HL-60/S4 treated with phorbol 12-myristate 13-acetate at 8.2 ng/mL for 4 days and 3 days (cell line): ENCODE measurements around the gene PITHD1.
"Not testable (repeated sequence)": the region's sequence is repeated elsewhere in the genome, so short reads cannot be mapped to it uniquely, and the experiment has no call there.

ENCODE experiments used
- in situ Hi-C: fragments of 300-500 bp; cut with MboI; formaldehyde crosslinking; loops from 2 replicates; pipeline ENCODE4 v1.15.0; 2022; ENCODE audit warnings: low sequenced_read_pairs

The PITHD1 gene, protein sequence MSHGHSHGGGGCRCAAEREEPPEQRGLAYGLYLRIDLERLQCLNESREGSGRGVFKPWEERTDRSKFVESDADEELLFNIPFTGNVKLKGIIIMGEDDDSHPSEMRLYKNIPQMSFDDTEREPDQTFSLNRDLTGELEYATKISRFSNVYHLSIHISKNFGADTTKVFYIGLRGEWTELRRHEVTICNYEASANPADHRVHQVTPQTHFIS

DNA sequence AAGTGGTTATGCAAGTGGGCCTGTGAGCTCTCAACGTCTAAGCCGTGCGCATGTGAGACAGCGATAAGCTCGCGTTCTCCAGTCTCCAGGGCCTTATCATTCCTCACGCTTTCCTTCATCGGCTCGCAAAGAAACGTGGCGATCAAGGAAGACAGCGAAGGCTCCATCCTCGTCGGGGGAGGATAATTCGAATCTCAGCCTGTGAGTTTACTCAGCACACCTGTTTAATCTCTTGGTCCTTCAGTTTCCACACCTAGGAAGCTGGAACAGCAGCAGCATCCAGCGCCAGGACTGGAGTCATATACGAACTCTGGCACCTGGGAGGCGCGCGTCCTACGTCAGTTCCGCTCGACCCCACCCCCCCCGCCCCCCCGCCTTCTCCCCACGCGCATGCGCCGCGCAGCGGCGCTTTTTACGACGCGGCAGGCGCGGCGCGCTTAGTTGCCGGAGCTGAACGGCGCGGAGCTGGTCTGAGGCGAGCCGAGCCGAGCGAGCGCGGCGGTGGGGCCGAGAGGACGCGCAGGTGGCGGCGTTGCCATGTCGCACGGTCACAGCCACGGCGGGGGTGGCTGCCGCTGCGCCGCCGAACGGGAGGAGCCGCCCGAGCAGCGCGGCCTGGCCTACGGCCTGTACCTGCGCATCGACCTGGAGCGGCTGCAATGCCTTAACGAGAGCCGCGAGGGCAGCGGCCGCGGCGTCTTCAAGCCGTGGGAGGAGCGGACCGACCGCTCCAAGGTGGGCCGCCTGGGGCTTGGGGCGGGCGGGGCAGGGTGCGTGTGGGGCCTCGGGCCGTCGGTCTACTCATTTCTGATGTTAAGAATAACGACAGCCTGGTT, at the start of gene PITHD1:
Gene PITHD1, plus strand, starts transcription at position 440 of the 836 bp plus-strand sequence. Its CDS starts 98 bp downstream, at position 538.
- in situ Hi-C loops: no loop called here

DNA sequence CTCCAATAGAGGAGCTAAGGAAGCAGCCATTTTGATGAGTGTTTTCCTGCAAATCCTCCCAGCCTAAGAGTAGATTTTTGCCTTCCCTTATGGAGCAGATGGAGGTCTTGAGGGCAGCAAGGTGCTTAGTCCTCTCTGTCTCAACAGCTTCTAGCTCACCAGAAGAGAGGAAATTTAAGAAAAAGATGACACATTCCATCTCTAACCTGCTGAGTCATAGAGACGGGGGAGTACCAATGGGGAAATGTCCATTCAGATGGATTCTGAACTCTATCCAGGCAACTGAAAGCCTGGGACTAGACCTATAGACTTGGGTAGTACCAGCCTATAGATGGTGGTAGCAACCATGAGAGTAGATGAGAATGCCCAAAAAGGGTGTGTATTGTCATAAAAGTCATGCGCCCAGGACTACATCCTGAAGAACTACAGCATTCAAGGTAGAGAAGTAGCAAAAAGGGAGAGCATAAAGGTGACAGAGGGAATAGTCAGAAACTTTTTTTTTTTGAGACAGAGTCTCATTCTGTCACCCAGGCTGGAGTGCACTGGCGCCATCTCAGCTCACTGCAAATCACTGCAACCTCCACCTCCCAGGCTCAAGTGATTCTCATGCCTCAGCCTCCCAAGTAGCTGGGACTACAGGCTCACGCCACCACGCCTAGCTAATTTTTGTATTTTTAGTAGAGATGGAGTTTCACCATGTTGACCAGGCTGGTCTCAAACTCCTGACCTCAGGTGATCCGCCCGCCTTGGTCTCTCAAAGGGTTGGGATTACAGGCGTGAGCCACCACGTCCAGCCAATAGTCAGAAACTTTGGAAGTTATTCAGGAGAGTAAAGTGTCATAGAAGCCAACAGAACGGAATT, 45.6 kb upstream of the PITHD1 start:
- in situ Hi-C loops: no loop called here

DNA sequence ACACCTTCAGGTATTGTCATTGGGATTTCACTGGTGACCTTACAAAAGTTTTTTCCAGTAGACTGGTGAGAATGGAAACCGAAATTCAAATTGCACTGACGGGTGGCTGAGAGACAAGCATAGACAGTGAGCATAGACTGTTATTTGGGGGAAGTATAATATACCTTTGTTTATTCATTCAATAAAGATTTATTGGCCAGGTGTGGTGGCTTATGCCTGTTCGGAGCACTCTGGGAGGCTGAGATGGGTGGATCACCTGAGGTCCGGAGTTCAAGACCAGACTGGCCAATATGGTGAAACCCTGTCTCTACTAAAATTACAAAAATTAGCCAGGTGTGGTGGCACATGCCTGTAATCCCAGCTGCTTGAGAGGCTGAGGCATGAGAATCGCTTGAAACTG, 44.9 kb upstream of the PITHD1 start:
- in situ Hi-C loops: not testable (repeated sequence)

DNA sequence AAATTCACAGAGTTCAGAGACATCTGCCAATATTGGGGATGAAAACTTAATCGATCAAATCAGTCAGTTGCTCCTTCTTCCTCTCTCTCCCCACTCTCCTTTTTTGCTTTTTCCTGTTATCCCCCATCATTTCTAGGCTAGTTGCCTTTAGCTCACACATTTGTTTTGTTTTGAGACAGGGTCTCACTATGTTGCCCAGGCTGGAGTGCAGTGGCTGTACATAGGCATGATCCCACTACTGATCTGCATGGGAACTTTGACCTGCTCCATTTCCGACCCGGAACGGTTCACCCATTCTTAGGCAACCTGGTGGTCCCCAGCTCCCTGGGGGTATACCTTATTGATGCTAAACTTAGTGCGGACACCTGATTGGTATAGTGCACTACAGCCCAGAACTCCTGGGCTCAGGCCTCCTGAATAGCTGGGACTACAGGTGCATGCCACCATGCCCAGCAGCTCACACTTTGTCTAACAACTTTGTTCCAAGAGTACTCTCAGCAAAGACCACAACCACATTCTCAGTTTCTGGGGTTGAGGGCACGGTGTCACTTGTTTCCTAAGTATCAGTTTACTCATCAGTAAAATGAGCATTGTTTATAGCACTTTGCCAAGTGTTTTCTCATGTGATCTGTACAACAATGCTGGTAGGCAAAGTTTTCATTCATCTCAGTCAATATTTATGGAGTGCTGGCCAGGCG, 41.6 kb upstream of the PITHD1 start:
- in situ Hi-C loops: no loop called here

DNA sequence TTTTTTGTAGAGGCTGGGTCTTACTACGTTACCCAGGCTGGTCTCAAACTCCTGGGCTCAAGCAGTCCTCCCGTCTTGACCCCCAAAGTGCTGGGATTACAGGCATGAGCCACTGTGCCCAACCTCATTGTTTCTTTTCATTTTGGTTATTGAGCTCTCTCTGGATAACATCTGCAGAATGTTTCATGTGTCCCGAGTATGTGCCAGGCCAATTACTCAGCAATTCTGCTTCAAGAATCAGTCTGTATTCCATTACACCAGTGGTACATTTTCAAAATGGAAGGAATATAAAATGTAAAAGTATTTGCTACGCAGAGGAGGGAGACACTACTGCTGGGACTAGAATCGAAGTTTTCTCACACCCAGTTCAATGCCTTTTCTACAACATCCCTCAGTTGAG, 36.6 kb upstream of the PITHD1 start:
- in situ Hi-C loops: no loop called here

DNA sequence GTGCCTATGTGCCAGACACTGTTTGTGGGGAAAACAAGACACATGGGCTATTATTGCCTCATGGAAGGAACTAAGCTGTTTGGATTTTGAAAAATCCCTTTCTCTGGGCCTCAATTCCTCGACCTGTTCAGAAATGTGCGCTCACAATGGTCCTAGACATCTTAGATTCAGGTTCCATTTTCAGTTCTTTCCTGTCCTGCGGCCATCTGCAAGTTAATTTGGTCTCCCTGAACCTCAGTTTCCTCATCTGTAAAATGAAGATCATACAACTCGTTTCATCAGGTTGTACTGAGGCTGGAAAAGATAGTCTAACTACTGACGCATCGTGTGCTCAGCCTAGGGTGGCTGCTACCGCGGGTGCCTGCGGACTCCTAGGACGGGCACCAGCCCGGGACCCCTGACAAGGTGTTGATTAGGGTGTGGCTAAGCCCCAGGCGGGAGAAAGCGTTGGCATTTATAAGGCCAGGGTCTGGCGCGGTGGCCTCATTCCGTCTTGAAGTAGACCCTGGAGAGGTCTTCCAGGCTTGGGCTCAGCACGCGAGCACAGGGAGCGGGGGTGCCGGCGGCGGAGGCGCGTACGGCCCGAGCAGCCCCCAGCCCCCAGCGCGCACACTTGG, 35.4 kb upstream of the PITHD1 start:
- in situ Hi-C loops: no loop called here

DNA sequence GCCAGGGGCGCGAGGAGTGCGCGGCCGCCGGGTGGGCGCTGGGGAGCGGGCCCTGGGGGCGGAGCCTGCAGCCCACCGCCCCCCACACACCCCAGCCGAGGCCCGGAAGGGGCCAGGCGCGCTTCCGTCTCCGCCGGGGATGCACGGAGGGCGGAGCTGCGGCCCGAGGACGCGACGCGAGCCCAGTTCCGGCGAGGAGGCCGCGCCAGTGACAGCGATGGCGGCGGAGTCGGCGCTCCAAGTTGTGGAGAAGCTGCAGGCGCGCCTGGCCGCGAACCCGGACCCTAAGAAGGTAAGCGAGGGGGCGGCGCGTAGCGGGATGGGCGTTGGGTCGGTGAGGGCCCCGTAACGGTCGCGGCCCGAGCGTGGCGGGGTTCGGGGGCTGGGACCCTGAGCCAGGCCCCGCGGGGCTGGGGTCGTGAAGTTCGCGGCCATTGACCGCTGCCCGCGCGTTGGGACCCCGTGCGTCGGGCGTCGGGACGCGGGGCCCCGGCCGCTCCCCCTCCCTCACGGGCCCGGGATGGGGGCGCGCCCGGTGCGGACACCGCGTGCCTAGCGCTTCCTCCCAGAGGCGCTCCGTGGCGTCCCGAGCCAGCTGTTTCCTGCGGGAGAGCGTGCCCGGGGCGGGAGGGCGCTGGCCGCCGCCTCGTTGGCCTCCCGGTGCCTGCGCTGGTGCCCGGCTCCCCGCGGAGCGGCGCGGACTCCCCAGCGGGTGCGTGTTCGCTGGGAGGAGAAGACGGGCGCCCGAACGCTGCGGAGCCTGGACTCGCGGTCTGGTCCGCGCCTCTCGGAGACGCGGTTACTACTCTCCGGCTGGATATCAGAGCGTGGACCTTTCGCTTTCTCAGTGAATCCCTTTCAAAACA, 34.7 kb upstream of the PITHD1 start, which contains the start of gene ELOA:
Gene ELOA, plus strand, starts transcription at position 185 of the 866 bp plus-strand sequence. Its CDS starts 33 bp downstream, at position 218.
- in situ Hi-C loops: no loop called here

DNA sequence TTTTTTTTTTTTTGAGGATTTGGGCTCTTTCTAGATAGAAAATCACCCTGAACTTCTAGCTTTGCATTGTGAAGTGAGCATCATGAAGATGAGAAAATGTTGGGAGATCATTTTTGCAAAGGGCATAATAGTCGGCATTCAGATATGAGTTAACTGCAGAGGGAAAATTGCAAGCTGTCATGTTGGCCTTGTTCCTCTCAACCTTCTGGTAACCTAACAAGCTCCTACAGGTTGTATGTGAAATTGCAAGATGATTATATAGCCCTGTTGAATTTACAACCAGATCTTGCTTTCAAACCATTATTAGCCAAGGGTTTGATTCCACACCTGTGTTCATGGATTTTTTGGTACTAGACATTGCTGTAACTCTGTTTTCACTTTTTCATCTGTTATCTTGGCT, 32.7 kb upstream of the PITHD1 start:
- in situ Hi-C loops: no loop called here

DNA sequence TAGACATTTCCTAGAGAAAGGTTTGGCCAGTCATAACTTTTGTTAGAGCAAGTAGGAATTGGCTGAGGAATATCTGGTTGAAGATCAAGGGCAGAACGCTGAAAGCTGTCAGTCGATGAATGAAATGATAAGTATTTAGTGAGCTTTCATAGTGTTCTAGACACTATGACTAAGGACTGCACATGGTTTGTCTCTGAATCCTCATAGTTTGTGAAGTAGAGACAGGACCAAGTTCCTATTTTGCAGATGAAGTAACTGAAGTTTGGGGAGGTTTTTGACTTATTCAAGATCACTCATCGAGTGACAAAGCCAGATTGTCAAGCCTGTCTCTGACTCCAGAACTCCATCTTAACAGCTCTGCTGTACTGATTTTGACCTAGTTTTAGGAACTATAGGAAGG, 30.2 kb upstream of the PITHD1 start:
- in situ Hi-C loops: no loop called here

DNA sequence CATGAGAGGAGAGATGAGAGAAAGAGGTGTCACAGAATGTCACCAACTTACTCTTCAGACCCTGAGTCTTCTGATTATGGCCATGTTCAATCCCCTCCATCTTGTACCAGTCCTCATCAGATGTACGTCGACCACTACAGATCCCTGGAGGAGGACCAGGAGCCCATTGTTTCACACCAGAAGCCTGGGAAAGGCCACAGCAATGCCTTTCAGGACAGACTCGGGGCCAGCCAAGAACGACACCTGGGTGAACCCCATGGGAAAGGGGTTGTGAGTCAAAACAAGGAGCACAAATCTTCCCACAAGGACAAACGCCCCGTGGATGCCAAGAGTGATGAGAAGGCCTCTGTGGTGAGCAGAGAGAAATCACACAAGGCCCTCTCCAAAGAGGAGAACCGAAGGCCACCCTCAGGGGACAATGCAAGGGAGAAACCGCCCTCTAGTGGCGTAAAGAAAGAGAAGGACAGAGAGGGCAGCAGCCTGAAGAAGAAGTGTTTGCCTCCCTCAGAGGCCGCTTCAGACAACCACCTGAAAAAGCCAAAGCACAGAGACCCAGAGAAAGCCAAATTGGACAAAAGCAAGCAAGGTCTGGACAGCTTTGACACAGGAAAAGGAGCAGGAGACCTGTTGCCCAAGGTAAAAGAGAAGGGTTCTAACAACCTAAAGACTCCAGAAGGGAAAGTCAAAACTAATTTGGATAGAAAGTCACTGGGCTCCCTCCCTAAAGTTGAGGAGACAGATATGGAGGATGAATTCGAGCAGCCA, 27.0 kb upstream of the PITHD1 start:
- in situ Hi-C loops: no loop called here

DNA sequence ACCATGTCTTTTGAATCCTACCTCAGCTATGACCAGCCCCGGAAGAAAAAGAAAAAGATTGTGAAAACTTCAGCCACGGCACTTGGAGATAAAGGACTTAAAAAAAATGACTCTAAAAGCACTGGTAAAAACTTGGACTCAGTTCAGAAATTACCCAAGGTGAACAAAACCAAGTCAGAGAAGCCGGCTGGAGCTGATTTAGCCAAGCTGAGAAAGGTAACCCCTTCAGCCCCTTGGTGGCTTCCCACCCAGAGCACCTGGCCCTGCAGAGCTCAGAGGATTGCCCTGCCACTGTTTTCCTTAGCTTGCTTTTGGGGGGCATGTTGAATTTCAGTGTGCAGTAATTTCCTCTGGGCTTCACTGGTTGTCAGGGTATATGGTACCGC, 26.4 kb upstream of the PITHD1 start:
- in situ Hi-C loops: no loop called here

DNA sequence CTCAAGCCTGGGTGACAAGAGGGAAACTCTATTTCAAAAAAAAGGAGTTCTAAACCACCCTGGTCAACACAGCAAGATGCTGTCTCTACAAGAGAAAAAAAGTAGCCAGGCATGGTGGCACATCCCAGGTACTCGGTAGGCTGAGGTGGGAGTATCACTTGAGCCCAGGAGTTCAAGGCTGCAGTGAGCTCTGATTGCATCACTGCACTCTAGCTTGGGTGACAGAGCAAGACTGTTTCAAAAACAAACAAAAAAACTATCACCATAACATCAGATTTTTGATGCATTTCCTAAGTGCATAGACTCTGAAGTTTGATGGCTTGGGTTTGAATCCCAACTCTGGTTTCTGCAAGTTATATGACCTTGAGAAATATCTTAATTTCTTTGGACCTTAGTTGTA, 25.3 kb upstream of the PITHD1 start:
- in situ Hi-C loops: no loop called here

DNA sequence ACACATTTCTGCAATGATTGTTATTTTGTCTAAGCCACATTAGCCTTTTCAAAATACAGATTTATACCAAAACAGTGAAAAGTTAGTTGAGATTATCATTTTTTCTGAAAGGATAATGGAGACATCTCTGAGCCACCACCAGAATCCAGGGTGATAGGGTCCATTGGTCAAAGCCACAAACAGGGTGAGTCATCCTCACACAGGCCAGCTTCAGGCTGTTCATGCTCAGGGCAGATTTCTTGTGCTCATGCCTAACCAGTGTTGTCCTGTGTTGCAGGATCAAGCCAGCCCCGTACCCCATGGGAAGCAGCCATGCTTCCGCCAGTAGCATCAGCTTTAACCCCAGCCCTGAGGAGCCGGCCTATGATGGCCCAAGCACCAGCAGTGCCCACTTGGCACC, 21.5 kb upstream of the PITHD1 start:
- in situ Hi-C loops: no loop called here

DNA sequence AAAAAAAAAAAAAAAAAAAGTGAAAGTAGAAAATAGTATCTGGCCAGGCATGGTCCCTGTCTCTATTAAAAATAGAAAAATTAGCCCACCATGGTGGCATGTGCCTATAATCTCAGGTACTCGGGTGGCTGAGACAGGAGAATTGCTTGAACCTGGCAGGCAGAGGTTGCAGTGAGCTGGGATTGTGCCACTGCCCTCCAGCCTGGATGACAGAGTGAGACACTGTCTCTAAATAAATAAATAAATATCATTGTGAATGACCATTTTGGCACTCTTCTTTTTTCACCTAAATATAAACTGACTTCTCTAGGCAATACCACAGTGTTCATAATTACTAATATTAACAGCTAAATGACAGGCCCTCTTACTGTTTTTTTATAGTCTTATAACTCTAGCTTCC, 20.4 kb upstream of the PITHD1 start:
- in situ Hi-C loops: no loop called here

DNA sequence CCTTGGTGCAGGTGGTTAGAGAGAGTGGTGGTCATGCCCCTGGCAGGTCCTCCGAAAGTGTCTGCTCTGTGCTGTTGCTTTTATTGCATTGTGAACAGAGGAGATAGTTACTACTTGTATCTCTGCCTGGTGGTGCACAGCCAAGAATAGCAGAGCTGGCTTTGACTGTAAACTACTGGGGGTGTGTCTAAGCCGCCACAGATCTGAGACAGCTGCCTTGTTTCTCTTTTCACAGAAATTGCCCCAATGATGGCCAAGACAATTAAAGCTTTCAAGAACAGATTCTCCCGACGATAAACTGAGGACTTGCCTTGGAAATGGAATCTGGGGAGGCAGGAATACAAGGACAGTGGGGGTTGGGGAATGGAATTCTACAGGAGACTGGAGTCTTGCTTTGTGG, 18.9 kb upstream of the PITHD1 start:
- in situ Hi-C loops: no loop called here

DNA sequence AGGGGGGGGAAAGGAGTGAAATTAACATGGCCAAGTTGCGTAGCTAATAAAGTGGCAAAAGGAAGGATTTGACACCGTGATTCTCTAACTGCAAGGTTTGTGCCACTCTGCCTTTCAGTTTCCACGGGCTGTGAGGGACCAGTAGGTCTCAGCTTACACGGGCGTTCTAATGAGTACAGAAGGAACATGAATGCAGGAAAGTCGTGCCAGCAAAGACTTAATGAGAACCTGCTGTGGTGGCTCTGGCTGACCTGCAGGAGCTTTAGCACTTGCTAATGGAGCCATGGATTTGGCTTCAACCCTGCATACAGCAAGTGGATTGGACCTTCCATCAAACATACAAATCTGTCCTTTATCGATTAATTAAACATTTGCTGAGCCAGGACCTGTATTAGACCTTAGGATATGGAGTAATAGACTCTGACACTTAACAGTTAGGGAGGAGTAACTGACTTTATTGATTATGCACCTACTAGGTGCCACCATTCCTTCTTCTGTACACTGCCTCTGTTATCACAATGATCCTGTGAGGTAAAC, 15.1 kb upstream of the PITHD1 start:
- in situ Hi-C loops: no loop called here

DNA sequence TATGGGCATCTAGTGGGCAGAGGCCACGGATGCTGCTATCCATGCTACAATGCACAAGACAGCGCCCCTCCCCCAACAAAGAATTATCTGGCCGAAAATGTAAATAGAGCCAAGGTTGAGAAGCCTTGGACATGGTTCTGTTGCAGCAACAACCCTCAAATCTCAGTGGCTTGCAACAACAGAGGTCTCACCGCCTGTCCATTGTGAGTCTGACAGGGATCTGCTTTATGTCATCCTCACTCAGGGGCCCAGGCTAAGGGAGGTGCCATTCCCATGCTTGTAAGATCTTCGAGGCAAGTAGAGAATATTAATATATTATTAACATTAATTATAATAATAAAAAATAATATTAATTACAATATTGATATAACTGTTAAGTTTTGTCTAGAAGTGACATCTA, 9.5 kb upstream of the PITHD1 start:
- in situ Hi-C loops: no loop called here

DNA sequence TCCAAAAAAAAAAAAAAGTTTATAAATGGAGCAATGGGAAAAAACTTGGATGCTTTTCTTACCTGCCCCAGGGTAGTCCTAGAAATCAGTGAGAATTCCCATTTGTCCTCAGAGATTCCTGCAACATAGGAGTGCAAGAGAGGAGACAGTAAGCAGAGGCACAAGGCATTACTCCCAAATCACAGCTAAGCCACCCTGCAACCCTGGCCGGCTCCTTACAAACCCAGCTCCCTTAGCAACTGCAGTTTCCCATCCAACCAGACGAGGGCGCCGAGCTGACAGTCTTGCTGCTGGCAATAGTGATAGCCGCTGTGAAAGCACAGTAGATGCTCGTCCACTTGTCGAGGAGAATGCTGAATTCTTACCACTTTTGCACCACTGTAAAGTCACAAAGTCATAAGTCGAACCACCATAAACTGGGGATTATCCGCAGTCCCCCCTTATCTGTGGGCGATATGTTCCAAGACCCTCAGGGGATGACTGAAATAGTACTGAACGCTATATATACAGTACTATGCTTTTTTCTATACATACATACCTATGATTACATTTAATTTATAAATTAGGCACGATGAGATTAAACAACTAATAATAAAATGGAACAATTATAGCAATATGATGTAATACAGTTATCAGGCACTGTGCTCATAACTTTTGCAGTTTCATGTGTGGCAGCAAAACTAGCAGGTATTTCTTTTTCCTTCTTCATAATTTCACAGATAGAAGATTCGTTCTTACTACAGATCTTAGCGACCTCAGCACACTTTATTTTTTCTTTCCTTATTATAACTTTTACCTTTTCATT, 6.0 kb upstream of the PITHD1 start:
- in situ Hi-C loops: no loop called here
